ENCODE results near the gene ZC4H2.
"Not testable (repeated sequence)": the region's sequence is repeated elsewhere in the genome, so short reads cannot be mapped to it uniquely, and the experiment has no call there.

The ZC4H2 gene, protein sequence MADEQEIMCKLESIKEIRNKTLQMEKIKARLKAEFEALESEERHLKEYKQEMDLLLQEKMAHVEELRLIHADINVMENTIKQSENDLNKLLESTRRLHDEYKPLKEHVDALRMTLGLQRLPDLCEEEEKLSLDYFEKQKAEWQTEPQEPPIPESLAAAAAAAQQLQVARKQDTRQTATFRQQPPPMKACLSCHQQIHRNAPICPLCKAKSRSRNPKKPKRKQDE

GRCh38 chrX:64975989-64976672 is at the start of gene ZC4H2:
TSS of gene ZC4H2 (minus strand) at chrX:64976450. CDS start at chrX:64976377, 73 bp downstream.
- peak within 1 kb of the TSS; percentile 66 for H3K4me3 ChIP-seq (ENCODE audit: control insufficient read depth, low read depth, low read length)
- peak; percentile 77 for DNase-seq (ENCODE audit: low read depth)
- TF ChIP-seq, protein P1, sequence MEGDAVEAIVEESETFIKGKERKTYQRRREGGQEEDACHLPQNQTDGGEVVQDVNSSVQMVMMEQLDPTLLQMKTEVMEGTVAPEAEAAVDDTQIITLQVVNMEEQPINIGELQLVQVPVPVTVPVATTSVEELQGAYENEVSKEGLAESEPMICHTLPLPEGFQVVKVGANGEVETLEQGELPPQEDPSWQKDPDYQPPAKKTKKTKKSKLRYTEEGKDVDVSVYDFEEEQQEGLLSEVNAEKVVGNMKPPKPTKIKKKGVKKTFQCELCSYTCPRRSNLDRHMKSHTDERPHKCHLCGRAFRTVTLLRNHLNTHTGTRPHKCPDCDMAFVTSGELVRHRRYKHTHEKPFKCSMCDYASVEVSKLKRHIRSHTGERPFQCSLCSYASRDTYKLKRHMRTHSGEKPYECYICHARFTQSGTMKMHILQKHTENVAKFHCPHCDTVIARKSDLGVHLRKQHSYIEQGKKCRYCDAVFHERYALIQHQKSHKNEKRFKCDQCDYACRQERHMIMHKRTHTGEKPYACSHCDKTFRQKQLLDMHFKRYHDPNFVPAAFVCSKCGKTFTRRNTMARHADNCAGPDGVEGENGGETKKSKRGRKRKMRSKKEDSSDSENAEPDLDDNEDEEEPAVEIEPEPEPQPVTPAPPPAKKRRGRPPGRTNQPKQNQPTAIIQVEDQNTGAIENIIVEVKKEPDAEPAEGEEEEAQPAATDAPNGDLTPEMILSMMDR (conservative IDR thresholded peaks at IDR 0.05; ENCODE audit: control insufficient read depth, insufficient read depth, low read depth, low read length): no peak

DNA sequence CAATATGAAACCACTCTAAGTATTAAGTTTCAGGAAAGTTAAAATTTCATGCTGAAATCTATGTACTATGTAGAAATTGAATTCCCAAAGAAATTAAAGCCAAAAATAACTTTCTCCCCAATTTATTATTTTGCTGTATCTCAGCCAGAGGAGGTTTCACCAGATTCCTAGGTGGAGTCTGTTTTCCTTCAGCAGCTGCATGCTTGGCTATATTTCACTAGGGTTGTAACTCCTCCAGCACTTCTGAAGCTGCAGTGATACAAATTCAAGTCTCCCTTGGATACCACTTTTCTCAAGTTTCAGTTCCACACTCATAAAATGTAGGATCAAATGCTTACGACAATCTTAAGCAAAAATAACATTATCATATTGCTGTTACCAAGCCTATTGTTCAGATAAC is 41.2 kb upstream of the ZC4H2 start:
- DNase-seq (ENCODE audit: low read depth): no peak
- H3K4me3 ChIP-seq (ENCODE audit: control insufficient read depth, low read depth, low read length): no peak overlapping the region
- TF ChIP-seq, protein P1 (conservative IDR thresholded peaks at IDR 0.05; ENCODE audit: control insufficient read depth, insufficient read depth, low read depth, low read length): no peak

DNA sequence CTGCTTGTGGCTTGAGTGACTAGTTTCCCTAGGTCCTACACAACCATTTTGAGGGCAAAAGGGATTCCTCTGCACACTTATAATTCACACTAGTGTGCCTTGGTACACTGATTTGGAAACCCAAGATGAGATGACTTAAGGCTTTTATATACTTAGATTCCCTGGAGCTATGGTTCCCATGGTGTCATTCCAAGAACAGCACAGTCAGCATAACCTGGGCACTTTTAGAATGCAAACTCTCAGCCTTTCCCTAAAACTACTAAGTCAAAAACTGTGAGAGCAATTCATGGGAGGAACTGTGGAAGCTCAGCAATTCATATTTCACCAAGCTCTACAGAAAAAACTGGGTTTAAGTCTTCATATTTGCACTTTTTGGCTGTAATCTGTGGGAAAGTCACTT is 38.0 kb upstream of the ZC4H2 start:
- DNase-seq (ENCODE audit: low read depth): no peak
- H3K4me3 ChIP-seq (ENCODE audit: control insufficient read depth, low read depth, low read length): no peak overlapping the region
- TF ChIP-seq, protein P1 (conservative IDR thresholded peaks at IDR 0.05; ENCODE audit: control insufficient read depth, insufficient read depth, low read depth, low read length): no peak

- no peak for DNase-seq (ENCODE audit: low read depth)
- no peak overlapping the region for H3K4me3 ChIP-seq (ENCODE audit: control insufficient read depth, low read depth, low read length)
- TF ChIP-seq, protein P1 (conservative IDR thresholded peaks at IDR 0.05; ENCODE audit: control insufficient read depth, insufficient read depth, low read depth, low read length): no peak
These were observed 33.2 kb upstream of the ZC4H2 start for GRCh38 chrX:65009459-65009858.

DNA sequence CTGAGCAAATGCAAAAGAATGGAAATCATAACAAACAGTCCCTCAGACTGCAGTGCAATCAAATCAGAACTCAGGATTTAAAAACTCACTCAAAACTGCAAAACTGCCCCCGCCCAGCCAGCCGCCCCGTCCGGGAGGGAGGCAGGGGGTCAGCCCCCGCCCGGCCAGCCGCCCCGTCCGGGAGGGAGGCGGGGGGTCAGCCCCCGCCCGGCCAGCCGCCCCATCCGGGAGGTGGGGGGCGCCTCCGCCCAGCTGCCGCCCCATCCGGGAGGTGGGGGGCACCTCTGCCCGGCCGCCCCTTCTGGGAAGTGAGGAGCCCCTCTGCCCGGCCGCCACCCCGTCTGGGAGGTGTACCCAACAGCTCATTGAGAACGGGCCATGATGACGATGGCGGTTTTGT is 26.0 kb upstream of the ZC4H2 start:
- DNase-seq (ENCODE audit: low read depth); H3K4me3 ChIP-seq (ENCODE audit: control insufficient read depth, low read depth, low read length): not testable (repeated sequence)

DNA sequence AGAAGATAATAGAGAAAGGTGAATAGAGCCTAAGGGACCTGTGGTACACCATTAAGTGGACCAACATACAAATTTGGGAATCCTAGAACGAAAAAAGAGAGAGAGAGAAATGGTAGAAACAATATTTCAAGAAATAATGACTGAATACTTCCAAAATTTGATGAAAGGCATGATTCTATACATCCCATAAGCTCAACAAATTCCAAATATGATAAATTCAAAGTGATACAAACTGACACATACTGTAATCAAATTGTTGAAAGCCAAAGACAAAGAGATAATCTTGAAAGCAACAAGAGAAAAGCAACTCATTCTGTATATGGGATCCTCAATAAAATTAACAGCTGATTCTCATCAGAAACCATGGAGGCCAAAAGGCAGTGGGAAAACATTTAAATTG is 20.6 kb upstream of the ZC4H2 start:
- no peak overlapping the region for H3K4me3 ChIP-seq (ENCODE audit: control insufficient read depth, low read depth, low read length)
- DNase-seq (ENCODE audit: low read depth): no peak
- TF ChIP-seq, protein P1 (conservative IDR thresholded peaks at IDR 0.05; ENCODE audit: control insufficient read depth, insufficient read depth, low read depth, low read length): no peak

DNA sequence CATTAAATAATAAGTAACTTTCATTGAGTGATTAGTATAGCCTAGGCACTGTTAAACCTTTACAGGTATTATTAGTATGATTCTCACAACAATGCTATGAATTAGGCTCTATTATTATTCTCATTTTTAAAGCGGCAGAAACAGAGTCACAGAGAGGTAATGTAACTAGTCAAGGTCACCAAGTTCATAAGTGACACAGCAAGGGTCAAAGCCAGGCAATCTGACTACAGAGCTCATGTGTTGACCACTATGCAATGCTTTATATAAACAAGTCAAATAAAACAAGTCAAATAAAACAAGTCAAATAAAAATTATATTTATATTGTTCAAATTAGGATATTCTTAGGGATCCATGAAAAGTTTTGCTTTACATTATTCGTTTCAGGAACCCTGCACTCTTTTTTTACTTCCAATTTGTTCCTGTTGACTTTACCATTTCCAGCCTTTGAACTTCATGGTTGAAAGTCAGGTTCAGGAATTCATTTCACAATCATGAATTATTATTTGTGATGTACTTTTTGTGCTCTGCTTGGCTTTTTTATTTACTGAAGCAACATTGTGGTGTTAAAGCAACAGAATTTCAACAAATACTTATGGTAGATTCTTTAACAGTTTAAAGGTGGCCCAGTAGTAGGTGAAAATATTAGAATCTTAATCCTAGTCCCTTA is 18.0 kb upstream of the ZC4H2 start:
- TF ChIP-seq, protein P1 (conservative IDR thresholded peaks at IDR 0.05; ENCODE audit: control insufficient read depth, insufficient read depth, low read depth, low read length): no peak
- no peak overlapping the region for H3K4me3 ChIP-seq (ENCODE audit: control insufficient read depth, low read depth, low read length)
- no peak for DNase-seq (ENCODE audit: low read depth)

All from fibroblast of mammary gland (primary cell).